Ishikawa (cell line): ENCODE data around the gene HHAT.

Experiments used
- CEBPB ChIP-seq: IDR thresholded peaks from 2 replicates; pipeline ENCODE4 v1.6.1; 2012
- CREB1 ChIP-seq: IDR thresholded peaks from 2 replicates; pipeline ENCODE4 v1.6.1; 2012; ENCODE audit warnings: low read depth
- EGR1 ChIP-seq: IDR thresholded peaks from 2 replicates; pipeline ENCODE4 v1.6.1; 2012
- EP300 ChIP-seq: IDR thresholded peaks from 2 replicates; pipeline ENCODE4 v1.6.1; 2012; ENCODE audit warnings: borderline replicate concordance
- FOXM1 ChIP-seq: IDR thresholded peaks from 2 replicates; pipeline ENCODE4 v1.6.1; 2012; ENCODE audit warnings: low read depth, borderline replicate concordance
- NFIC ChIP-seq: IDR thresholded peaks from 2 replicates; pipeline ENCODE4 v1.6.1; 2012
- RAD21 ChIP-seq: IDR thresholded peaks from 2 replicates; pipeline ENCODE4 v1.6.1; 2012; ENCODE audit warnings: low read depth
- TAF1 ChIP-seq: IDR thresholded peaks from 2 replicates; pipeline ENCODE4 v1.6.1; 2012; ENCODE audit warnings: low read depth, mild to moderate bottlenecking
- TCF12 ChIP-seq: IDR thresholded peaks from 2 replicates; pipeline ENCODE4 v1.6.1; 2012; ENCODE audit warnings: low read depth
- TEAD4 ChIP-seq: IDR thresholded peaks from 2 replicates; pipeline ENCODE4 v1.6.1; 2012
- YY1 ChIP-seq: IDR thresholded peaks from 2 replicates; pipeline ENCODE4 v1.6.1; 2012; ENCODE audit warnings: low read depth
- ZBTB7A ChIP-seq: IDR thresholded peaks from 2 replicates; pipeline ENCODE4 v1.6.1; 2012; ENCODE audit warnings: low read depth
- TF ChIP-seq, protein P1 (sequence below): IDR thresholded peaks from 2 replicates; pipeline ENCODE4 v1.6.1; 2012
- TF ChIP-seq, protein P2 (sequence below): IDR thresholded peaks from 2 replicates; pipeline ENCODE4 v1.6.1; 2012
- TF ChIP-seq, protein P3 (sequence below): IDR thresholded peaks from 2 replicates; pipeline ENCODE4 v1.6.1; 2012; ENCODE audit warnings: low read depth, mild to moderate bottlenecking

Gene HHAT

DNA sequence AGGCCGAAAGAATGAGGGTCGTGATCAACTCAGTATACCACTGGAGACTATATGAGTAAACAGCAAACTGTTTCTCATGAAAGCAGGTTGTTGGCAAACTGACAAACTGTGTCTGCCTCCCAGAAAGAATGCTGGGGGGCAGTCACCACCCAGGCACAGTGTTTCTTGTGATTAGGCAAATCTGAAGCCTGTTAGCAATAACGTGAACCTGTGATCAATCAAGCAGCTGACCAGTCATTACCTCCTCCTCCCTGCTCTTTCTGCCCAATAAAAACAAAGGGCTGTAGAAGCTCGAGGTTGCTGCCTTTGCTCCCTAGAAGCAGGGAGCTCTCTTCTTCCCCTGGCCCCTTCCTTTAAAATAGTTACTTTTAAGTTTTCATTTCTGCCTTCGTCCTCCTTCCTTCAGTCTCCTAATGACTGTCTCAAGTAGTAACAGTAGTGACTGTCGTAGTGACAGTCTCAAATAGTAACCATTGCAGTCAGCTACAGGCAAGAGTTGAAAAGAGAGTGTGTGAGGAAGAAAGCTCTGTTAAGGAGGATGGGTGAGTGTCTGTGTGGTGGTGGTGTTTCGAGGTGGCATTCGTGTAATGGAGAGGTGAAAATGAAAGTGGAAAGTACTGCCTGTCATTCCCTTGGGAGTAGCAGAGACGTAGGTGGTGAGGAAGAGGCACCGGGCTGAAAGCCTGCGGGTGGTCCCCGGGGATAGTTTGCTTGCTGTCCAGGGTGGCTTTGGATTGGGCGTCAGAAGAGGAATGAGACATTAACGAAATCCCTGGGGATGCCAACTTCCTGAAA, 14.5 kb downstream of the HHAT start:
- TF ChIP-seq EP300, result no peak
- TF ChIP-seq, protein P1, sequence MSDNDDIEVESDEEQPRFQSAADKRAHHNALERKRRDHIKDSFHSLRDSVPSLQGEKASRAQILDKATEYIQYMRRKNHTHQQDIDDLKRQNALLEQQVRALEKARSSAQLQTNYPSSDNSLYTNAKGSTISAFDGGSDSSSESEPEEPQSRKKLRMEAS, result no peak

DNA sequence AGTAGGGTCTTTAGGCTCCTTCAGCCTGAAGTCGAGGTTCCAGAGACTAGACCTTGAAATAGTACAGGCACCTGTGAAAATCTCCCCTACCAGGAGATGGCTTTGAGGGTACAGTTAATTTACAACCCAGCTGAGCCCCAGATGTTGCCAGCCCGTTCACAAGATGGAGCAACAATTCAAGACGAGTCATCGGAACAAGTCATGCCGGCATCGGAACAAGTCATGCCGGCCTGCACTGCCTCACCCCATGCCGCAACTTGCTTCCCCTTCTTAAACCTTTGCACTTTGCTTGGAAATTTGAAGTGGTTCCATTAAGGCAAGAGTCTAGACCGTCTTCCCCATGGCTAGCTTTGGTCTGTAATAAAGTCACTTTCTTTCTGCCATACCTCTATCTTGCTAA, 16.0 kb downstream of the HHAT start:
- TF ChIP-seq, protein P1, result no peak
- TF ChIP-seq, protein P2, sequence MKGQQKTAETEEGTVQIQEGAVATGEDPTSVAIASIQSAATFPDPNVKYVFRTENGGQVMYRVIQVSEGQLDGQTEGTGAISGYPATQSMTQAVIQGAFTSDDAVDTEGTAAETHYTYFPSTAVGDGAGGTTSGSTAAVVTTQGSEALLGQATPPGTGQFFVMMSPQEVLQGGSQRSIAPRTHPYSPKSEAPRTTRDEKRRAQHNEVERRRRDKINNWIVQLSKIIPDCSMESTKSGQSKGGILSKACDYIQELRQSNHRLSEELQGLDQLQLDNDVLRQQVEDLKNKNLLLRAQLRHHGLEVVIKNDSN, result no peak
- TF ChIP-seq NFIC (no peak), FOXM1 (no peak)
- TF ChIP-seq, protein P3, sequence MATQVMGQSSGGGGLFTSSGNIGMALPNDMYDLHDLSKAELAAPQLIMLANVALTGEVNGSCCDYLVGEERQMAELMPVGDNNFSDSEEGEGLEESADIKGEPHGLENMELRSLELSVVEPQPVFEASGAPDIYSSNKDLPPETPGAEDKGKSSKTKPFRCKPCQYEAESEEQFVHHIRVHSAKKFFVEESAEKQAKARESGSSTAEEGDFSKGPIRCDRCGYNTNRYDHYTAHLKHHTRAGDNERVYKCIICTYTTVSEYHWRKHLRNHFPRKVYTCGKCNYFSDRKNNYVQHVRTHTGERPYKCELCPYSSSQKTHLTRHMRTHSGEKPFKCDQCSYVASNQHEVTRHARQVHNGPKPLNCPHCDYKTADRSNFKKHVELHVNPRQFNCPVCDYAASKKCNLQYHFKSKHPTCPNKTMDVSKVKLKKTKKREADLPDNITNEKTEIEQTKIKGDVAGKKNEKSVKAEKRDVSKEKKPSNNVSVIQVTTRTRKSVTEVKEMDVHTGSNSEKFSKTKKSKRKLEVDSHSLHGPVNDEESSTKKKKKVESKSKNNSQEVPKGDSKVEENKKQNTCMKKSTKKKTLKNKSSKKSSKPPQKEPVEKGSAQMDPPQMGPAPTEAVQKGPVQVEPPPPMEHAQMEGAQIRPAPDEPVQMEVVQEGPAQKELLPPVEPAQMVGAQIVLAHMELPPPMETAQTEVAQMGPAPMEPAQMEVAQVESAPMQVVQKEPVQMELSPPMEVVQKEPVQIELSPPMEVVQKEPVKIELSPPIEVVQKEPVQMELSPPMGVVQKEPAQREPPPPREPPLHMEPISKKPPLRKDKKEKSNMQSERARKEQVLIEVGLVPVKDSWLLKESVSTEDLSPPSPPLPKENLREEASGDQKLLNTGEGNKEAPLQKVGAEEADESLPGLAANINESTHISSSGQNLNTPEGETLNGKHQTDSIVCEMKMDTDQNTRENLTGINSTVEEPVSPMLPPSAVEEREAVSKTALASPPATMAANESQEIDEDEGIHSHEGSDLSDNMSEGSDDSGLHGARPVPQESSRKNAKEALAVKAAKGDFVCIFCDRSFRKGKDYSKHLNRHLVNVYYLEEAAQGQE, result no peak

DNA sequence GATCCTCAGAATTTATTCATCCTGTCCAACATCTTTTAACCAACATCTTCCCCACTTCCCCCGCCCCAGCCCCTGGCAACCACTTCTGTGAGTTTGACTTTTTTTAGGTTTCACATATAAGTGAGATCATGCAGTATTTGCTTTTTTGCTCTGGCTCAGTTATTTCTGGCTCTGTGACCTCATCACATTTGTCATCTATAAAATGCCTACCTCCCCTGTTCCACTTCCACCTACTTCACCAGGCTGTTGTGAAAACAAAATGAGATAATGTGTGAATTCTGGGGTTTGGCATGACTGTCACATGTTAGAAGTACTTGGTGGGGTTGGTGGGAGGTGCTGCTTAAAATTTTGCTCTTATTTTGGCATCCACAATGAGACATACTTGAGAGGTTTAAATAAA, 18.4 kb downstream of the HHAT start:
- no peak for TF ChIP-seq EP300
- TF ChIP-seq, protein P1, result no peak
- TF ChIP-seq NFIC, result no peak
- no peak for TF ChIP-seq FOXM1
- no peak for TF ChIP-seq CREB1
- no peak for TF ChIP-seq EGR1
- no peak for TF ChIP-seq YY1
- no peak for TF ChIP-seq TEAD4
- TF ChIP-seq CEBPB, result no peak
- TF ChIP-seq, protein P2, result no peak
- no peak for TF ChIP-seq TCF12
- TF ChIP-seq, protein P3, result no peak
- TF ChIP-seq RAD21, result no peak
- TF ChIP-seq ZBTB7A, result no peak
- TF ChIP-seq TAF1, result no peak

DNA sequence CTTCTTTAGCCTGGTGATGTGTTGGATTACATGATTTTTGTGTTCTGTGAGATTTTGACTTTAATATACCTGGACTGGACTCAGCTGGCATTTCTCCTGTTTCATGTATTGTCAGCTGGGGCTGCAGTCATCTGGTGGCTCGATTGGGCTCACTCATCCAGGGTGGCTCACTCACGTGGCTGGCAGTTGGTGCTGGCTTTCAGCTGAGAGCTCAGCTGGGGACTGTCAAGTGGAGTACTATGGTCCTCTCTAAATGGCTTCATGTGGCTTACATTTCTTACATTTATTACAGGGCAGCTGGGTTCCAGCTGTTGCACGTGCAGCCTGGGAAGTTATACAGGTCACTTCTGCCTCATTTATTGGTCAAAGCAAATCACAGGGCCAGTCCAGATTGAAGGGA, 22.8 kb downstream of the HHAT start:
- TF ChIP-seq EGR1 (no peak), ZBTB7A (no peak), CREB1 (no peak), NFIC (no peak), TAF1 (no peak), RAD21 (no peak), TCF12 (no peak), EP300 (no peak), TEAD4 (no peak), YY1 (no peak)
- TF ChIP-seq, protein P3, result no peak
- TF ChIP-seq, protein P1, result no peak
- TF ChIP-seq, protein P2, result no peak
